ENCODE results near the gene MKNK1.

Gene MKNK1

GRCh38 chr1:46526691-46527291, 77.3 kb downstream of the MKNK1 start:
- DNase-seq (ENCODE audit: low read depth) = no peak
- no peak overlapping the region for H3K4me3 ChIP-seq (ENCODE audit: low read length)
- TF ChIP-seq CTCF (conservative IDR thresholded peaks at IDR 0.05; ENCODE audit: low read length) = no peak

GRCh38 chr1:46526013-46526690, 77.9 kb downstream of the MKNK1 start:
- DNase-seq (ENCODE audit: low read depth) = no peak
- no peak overlapping the region for H3K4me3 ChIP-seq (ENCODE audit: low read length)
- no peak for TF ChIP-seq CTCF (conservative IDR thresholded peaks at IDR 0.05; ENCODE audit: low read length)

GRCh38 chr1:46525253-46525983, 78.7 kb downstream of the MKNK1 start:
- H3K4me3 ChIP-seq (ENCODE audit: low read length) = no peak overlapping the region
- DNase-seq (ENCODE audit: low read depth) = no peak
- TF ChIP-seq CTCF (conservative IDR thresholded peaks at IDR 0.05; ENCODE audit: low read length) = no peak

GRCh38 chr1:46524843-46525242, 79.2 kb downstream of the MKNK1 start:
- no peak overlapping the region for H3K4me3 ChIP-seq (ENCODE audit: low read length)
- no peak for DNase-seq (ENCODE audit: low read depth)
- no peak for TF ChIP-seq CTCF (conservative IDR thresholded peaks at IDR 0.05; ENCODE audit: low read length)

- no peak for TF ChIP-seq CTCF (conservative IDR thresholded peaks at IDR 0.05; ENCODE audit: low read length)
- no peak for DNase-seq (ENCODE audit: low read depth)
- no peak overlapping the region for H3K4me3 ChIP-seq (ENCODE audit: low read length)
These were observed 80.3 kb downstream of the MKNK1 start for GRCh38 chr1:46523496-46524353.

- DNase-seq (ENCODE audit: low read depth) = no peak
- H3K4me3 ChIP-seq (ENCODE audit: low read length) = no peak overlapping the region
- no peak for TF ChIP-seq CTCF (conservative IDR thresholded peaks at IDR 0.05; ENCODE audit: low read length)
These were observed 81.1 kb downstream of the MKNK1 start for GRCh38 chr1:46522969-46523320.
